HG03139 (cell line): ENCODE results near the gene SH3TC1.

Experiments
- ATAC-seq: cut with Tn5 transposase; IDR thresholded peaks from one replicate; pipeline ENCODE4 v1.9.1; 2021; ENCODE audit not compliant: unreplicated experiment

SH3TC1 gene

DNA sequence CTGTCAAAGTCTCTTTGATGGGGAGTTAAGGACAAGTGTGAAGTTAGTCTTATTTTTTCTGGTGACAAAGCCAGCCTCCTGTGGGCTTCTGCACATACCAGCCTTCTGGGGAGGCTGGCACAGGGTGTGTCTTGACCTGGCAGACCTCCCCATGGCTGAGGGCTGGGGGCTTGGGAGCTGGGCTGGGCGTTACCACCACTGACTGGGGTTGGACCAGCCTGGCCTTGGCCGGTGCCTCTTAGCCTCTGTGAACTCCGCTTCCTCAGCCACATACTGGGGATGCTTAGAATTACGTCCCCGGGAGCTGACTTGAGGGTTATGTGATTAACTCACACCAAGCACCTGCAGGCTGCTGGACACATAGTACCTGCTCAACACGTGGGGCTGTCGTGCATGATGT is 14.0 kb downstream of the SH3TC1 start:
- no peak for ATAC-seq

DNA sequence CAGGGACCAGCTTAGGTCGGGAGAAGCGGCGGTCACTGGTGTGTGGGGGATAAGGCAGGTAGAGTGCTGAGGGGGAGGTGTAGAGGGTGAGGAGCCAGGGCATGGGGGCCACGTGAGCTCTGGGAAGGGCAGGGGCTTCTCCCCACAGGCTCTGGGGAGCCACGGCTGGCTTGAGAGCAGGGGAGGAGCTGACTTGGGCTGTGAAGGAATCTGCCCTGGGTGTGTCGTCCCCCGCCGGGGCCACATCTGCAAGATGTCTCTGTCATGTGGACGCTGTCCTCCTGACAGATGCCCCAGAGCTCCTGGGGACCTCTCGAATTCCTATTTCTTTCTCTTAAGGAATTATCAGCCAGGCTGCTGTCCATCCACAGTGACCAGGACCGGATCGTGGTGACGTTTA is 15.0 kb downstream of the SH3TC1 start:
- ATAC-seq: no peak

DNA sequence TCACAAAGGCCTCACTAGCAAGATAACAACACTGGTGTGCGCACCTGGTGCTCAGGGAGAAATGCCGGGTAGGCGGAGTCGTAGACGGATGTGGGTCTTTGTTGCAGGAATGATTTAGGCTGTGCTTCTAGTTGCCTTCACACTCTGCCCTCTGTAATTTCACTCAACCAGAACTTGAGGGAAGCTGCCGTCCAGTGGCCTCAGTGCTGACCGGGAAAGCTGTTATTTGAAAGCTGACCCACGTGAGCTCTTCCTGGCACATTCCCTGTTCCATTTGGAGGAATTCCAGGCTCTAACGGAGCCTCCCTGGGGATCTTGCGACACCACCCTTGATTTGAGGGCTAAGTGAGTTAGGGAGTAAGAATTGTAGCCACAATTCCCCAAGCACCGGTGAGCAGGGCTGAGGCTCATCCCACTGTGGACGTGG is 15.9 kb downstream of the SH3TC1 start:
- no peak for ATAC-seq

DNA sequence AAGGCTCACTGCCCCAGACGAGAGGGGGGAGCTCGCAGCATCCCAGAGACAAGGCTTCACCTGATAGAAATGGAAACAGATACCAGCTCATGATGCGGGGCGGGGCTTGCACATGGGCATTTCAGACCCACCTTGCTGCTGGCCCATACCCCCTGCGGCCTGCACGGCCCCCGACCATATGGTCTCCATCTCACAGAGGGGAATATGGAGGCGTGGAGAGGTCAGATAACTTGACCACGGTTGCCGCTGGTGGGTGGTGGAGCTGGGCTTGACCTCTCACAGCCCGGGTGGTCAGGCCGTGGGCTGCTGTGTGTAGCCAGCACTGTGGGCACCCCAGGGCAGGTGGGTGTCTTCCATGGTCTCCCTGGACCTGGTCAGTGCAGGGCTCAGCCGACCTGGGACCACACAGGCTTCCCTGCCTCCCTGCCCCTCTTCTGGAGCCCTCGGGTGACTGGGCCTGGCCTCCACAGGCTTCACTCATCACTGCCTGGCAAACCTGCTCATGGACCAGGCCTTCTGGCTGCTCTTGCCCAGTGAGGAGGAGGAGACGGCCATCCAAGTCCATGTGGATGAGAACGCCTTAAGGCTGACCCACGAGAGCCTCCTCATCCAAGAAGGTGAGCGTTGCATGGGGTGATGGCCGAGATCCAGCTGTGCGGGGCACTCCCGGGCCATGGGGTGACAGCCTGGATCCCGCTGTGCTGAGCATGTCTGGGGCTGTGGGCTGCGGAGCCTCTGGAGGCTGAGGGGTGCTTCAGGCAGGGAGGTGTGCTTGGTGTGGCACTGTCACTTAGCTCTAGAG is 16.8 kb downstream of the SH3TC1 start:
- no peak for ATAC-seq

DNA sequence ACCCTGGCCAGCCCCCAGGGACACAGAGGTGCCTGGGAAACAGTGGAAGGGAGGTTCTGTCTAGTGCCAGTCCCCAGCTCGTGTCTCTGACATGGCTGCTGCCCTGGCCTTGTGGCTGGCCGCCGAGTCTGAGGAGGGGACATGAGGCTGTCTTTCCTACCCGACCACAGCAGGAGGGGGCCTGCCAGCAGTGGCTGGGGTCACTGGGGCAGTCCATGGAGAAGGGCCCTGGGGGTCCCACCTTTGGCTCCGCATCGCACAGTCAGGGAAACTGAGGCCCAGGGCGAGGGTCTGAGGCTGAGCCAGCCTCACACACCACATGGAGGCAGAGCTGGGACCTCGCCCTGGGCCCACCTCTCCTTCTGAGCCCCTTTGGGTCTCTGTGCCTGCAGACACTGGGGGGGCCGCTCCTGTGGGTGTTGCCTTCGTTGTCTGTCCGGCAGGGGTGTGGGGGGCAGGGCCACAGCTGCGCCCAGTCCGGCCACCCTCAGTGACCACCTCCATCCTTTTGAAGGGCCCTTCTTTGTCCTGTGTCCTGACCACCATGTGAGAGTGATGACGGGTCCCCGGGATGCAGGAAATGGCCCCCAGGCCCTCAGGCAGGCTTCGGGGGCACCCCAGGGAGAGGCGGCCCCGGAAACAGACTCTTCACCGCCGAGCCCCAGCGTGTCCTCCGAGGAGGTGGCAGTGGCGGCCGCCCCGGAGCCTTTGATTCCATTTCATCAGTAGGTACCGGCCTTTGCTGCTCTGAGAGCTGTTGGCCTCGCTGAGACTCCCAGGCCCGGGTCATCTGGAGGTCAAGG is 17.6 kb downstream of the SH3TC1 start:
- ATAC-seq: no peak

DNA sequence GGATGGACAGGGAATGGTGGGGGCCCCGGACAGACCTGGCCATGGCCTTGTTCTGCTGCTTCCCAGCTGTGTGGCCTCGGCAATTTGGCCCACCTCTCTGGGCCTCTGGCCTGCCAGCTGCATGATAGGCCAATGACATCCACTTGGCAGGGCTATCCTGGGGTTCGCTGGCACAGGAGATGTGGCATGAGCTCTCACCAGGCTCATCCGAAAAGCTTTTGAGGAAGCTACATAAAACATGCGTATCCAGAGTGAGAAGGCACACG is 18.1 kb downstream of the SH3TC1 start:
- no peak for ATAC-seq

DNA sequence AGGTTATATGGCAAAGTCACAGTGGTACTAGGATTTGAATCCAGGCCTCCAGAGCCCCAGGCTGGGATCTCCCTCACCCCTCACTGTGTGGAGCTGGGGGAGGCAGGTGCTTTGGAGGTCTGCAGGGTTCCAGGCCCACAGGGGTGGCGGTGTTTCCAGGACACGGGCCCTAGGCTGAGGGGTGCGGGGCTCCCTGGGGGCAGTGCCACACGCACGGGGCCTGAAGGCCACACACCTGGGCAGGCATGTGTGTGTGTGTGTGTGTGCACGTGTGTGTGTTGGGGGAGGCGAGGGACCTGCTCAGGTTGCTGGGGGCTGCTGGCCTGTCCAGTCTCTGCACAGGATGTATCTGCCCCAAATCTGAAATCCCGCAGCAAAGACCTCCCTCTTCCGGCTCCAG is 18.8 kb downstream of the SH3TC1 start:
- ATAC-seq: no peak

DNA sequence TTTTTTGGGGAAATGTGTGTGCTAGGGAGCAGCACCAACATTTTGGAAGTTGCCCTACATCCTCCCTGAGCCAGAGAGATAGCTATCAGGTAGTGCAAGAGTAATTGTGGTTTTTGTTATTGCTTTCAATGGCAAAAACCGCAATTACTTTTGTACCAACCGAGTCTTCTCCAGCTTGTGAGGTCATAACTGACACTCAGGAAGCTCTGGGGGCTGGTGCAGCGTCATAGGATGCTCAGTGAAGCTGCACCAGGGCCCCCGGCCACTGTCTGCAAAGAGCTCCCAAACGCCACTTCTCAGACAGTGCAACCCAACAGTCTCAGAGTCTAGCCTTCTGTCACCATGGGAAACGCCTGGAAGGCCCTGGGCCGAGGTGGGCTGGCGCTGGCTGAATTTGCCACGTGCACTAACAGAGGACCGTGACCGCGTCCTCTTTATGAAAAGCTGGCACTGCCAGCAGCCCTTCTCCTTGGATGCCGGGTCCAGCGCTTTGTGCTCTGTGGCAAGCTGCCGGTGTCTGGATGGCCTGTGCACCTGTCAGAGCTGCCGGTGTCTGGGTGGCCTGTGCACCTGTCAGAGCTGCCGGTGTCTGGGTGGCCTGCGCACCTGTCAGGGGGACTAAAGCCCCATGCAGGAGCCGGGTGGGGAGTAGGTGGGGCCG is 19.4 kb downstream of the SH3TC1 start:
- ATAC-seq: no peak

DNA sequence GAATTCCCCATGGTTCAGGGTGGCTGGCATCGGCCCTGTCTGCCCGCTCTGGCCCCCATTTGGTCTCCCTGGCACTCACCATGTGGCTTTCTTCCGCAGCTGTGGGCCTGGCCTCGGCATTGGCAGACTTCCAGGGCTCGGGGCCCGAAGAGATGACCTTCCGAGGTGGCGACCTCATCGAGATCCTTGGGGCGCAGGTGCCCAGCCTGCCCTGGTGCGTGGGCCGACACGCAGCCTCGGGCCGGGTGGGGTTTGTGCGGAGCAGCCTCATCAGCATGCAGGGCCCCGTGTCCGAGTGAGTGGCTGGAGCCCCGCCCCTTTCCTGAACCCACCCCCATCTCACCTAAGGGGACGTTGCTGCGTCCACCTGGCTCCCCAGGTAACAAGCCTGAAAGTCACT is 20.1 kb downstream of the SH3TC1 start:
- ATAC-seq: no peak

DNA sequence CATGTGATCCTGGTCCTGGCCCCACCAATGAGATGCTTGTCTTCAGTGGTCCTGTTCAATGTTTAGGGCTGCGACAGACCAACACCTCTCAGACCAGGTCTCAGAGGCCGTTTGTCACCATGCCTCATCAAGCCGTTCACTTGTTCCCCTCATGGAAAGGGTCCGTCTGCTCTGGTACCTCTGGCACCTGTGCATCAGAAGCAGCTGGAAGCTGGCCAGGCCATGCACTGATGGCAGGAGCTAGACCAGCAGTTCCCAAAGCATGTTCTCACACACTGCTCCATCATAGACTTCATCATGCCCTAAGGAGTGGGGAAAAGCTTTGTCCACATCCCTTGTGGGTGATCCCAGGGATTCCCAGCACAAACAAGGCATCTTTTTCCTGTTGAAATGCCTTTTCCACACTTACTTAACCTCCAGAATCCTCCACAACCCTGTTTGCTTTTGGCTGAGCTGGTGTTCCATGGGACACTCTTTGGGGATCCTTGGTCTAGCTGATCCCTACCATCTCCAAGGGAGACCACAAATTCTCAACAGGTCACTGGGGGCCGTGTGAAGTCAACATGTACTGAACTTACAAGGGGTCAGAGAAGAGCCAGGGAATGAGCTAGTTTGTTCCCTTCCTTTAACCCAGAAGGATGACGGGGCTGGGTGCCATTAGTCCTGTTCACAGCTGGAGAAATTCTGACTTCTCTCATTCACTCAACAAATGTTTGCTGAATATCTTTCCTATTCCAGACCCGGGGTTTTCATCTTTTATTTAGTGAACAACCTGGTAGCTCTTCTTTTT is 21.8 kb downstream of the SH3TC1 start:
- no peak for ATAC-seq

DNA sequence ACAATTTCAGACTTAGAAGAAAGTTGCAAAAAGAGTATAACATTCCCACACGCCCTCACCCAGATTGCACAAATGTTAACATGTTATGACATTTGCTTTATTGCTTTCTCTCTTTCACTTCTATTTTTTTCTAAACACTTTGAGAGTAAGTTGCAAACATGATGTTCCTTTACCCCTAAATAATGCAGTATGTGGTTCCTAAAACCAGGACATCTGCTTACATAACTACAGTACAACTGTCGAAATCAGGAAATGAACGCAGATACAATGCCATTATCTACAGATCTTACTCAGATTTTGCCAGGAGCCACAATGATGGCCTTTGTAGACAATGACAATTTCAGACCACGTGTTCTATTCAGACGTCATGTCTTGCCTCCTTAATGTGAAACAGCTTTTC is 22.4 kb downstream of the SH3TC1 start:
- ATAC-seq: no peak

DNA sequence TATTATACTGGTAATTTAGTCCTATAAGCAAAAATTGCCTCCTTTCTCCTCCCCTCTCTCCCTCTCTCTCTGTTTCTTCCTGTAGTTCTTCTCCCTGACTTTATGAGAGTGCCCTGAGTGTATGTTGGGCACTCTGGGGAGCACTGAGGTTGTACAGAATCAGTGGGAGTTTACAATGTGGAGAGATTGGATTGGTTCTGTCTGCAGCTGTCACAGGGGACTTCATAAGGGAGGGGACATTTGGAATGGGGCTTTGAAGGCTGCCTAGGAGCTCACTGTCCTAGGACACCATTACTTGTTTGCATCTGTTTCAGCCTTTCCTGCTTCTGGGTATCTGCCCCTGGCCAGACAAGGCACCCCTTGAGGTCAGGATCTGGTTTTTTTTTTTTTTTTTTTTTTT is 22.9 kb downstream of the SH3TC1 start:
- no peak for ATAC-seq

DNA sequence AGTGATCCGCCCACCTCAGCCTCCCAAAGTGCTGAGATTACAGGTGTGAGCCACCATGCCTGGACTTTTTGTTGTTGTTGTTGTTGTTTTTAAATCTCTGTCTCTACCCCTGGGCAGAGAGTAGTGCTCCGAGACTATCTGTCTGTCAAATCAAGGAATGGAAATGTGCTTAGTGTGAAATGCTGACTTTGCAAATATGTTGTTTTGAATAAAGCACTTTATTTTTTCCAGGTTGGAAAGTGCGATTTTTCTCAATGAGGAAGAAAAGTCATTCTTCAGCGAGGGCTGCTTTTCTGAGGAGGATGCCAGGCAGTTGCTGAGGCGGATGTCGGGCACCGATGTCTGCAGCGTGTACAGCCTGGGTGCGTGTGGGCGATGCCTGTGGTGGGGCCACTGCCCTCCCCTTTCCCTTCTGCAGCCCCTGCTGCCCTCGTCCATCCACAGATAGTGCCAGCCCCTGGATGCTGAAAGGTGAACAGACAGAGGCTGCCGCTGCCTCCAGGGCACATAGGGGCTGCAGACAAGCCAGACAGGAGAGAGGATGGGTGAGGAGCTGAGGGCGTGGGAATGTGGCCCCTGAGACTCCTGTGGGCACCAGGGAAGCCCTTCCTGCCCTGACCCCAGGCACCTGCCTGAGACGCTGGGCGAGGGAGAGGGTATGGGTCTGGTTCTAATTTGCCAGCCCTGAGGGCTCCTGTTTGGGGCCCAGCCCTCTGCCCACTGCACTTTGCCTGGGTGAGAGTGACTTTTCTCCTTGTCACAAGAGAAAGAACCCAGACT is 23.7 kb downstream of the SH3TC1 start:
- ATAC-seq: no peak

DNA sequence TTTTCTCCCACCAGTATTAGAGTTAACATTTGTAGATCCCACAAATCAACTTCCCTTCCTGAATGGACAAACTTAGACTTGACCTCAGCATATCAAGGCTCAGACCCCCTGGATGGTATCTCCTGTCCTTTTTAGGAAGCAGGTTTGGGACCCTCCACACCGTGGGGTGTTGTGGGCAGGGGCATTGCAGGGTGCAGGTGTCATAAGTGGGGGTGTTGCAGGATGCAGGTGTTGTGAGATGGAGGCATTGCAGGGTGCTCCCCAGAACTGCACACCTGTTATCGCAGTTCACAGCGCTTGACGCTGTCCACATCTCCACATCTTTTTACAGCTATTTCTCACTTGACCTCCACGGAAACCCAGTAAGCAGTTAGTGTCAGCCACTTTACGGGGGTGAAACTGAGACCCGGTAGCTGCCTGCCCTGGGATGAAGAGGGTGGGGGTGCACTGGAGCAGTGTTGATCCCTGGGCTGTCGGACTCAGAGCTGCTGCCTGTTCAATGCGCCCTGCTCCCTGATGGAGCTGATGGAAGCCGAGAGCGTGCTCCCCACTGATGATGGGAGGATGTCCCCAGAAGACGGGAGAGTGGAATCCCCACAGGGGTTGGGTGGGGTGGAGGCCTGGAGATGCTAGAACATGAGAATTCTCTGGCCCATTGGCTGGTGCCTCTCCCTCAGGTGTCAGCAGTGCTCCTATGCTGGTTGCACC is 25.3 kb downstream of the SH3TC1 start:
- ATAC-seq: no peak

DNA sequence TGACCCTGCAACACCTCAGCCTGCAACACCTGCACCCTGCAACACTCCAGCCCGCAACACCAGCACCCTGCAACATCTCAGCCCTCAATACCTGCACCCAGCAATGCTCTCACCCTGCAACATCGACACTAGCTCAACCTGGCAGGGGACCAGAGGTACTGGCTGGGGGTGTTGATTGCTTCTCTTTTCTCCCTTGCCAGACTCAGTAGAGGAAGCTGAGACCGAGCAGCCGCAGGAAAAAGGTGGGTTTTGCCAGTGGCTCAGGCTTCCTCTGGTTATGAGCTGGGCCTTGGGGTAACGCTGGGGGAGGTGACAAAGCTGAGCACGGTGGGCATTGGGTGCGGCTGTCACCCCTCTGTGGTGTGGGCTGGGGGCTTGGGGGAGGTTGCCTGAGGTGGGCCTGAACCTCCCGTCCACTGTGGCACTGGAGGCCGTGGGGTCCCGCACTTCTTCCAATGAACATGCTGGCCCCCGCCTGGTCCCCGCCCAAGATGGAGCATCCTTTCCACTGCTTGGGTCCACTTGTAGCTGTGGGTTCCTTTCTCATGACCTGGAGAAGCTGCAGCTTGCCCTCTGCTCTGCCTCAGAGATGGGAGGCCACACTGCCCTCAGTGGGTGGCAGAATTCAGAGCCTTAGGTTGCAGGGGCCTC is 26.0 kb downstream of the SH3TC1 start:
- no peak for ATAC-seq

DNA sequence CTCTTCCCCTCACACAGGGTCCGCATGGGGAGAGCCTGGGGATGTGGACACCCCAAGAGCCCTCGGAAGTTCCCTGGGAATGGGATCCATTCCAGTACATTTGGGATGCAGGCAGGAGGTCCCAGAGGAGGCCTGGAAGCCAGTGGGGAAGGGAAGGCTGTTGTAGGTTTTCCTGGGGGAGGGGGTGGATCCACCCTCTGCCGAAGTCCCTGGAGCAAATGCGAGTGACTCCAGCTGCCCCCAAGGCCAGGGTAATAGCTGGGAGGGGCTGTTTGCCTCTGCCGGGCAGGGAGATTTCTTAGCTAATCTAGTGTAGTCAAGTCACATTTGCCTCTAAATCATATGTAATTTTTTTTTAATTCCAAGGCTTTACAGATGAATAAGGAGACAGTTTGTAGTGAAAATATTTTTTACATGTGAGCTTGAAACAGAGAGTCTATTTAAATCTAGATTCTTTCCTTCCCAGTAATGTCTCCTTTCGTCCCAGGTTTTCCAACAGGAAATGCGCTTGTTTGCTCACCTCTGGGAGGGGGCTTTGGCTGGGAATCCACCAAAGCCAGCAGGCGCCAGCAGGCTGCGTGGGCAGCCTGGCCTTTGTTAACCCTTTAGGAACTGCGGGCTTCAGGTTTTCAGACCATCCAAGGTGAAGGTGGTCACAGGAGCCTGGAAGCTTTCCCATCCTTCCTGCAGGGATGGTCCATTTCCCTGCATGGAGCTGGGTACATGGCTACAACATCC is 26.8 kb downstream of the SH3TC1 start:
- no peak for ATAC-seq

DNA sequence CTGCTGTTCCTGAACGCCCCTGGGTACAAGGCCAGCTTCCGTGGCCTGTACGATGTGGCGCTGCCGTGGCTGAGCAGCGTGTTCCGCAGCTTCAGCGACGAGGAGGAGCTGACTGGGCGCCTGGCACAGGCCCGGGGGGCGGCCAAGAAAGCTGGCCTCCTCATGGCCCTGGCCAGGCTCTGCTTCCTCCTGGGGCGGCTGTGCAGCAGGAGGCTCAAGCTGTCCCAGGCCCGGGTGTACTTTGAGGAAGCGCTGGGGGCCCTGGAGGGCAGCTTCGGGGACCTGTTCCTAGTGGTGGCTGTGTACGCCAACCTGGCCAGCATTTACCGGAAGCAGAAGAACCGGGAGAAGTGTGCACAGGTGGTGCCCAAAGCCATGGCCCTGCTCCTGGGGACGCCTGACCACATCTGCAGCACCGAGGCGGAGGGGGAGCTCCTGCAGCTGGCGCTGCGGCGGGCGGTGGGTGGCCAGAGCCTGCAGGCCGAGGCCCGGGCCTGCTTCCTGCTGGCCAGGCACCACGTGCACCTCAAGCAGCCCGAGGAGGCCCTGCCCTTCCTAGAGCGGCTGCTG is 28.2 kb downstream of the SH3TC1 start:
- no peak for ATAC-seq

DNA sequence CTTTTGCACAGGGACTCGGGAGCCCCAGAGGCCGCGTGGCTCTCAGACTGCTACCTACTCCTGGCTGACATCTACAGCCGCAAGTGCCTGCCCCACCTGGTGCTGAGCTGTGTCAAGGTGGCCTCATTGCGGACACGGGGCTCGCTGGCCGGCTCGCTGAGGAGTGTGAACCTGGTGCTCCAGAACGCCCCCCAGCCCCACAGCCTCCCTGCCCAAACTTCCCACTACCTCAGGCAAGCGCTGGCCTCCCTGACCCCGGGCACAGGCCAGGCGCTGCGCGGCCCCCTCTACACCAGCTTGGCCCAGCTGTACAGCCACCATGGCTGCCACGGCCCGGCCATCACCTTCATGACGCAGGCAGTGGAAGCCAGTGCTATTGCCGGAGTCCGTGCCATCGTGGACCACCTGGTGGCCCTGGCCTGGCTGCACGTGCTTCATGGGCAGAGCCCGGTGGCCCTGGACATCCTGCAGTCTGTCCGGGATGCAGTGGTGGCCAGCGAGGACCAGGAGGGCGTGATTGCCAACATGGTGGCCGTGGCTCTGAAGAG is 28.8 kb downstream of the SH3TC1 start:
- ATAC-seq: no peak
